Sigmoid colon (tissue), 4 donors: ENCODE results near the gene CDC73.

Experiments used
- EP300 ChIP-seq, 4 donors: sonication (generic); formaldehyde crosslinking; IDR thresholded peaks; one replicate each; pipeline ENCODE4 v1.6.1; 2017; ENCODE audit warnings: antibody characterized with exemption in 4 of 4
- POLR2A ChIP-seq, 2 donors: fragments of 450-650 bp; IDR thresholded peaks; one replicate each; pipeline ENCODE4 v1.6.1; 2016; ENCODE audit warnings: antibody characterized with exemption in 2 of 2, mild to moderate bottlenecking in 2 of 2, moderate library complexity in 2 of 2
- TF ChIP-seq, protein P1 (sequence below), 4 experiments: fragments of 450-650 bp in 3 of 4; fragments of 200-600 bp in 1 of 4; IDR thresholded peaks; one replicate each; pipeline ENCODE4 v1.5.1; 2016 to 2019; ENCODE audit warnings: antibody characterized with exemption in 4 of 4, mild to moderate bottlenecking in 3 of 4, moderate library complexity in 2 of 4

DNA sequence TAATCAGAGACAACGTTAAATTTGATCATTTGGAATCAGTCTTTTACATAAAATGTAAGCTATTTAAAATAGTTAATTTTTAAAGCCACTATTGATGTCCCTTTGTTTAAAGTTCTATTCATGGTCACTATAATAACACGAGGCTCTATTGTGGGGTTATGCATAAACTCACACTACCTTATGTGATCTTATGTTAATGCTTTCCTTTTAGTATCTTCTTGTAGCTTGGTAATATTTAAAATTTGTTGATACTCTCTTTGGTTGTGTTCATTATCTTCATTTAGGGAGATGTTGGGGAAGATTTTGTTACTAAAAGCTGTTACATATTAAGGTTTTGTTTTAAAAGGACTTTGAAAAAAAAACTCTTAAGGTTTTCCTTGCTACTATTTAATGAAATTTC lies 63.4 kb downstream of the CDC73 start:
- TF ChIP-seq EP300 (IDR thresholded peaks at IDR 0.05) (no peak), POLR2A (IDR thresholded peaks at IDR 0.05) (no peak)
- TF ChIP-seq, protein P1, sequence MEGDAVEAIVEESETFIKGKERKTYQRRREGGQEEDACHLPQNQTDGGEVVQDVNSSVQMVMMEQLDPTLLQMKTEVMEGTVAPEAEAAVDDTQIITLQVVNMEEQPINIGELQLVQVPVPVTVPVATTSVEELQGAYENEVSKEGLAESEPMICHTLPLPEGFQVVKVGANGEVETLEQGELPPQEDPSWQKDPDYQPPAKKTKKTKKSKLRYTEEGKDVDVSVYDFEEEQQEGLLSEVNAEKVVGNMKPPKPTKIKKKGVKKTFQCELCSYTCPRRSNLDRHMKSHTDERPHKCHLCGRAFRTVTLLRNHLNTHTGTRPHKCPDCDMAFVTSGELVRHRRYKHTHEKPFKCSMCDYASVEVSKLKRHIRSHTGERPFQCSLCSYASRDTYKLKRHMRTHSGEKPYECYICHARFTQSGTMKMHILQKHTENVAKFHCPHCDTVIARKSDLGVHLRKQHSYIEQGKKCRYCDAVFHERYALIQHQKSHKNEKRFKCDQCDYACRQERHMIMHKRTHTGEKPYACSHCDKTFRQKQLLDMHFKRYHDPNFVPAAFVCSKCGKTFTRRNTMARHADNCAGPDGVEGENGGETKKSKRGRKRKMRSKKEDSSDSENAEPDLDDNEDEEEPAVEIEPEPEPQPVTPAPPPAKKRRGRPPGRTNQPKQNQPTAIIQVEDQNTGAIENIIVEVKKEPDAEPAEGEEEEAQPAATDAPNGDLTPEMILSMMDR (IDR thresholded peaks at IDR 0.05), result no peak
